Duodenal mucosa (tissue), 2 donors: ENCODE measurements around the gene HEMK1.

Experiments
- H3K27ac ChIP-seq: one replicate; pipeline ENCODE4 v1.7.0; 2013; ENCODE audit warnings: low read depth, low read length
- H3K27me3 ChIP-seq, 2 donors: one replicate each; pipeline ENCODE4 v1.7.0; 2013; ENCODE audit warnings: low read length in 2 of 2, control low read depth in 1 of 2; ENCODE audit not compliant: insufficient read depth in 2 of 2, control insufficient read depth in 1 of 2
- H3K36me3 ChIP-seq, 2 donors: one replicate each; pipeline ENCODE4 v1.7.0; 2013; ENCODE audit warnings: low read length in 2 of 2, control low read depth in 1 of 2; ENCODE audit not compliant: insufficient read depth in 2 of 2, control insufficient read depth in 1 of 2
- H3K4me1 ChIP-seq, 2 donors: one replicate each; pipeline ENCODE4 v1.7.0; 2013; ENCODE audit warnings: low read length in 2 of 2, control low read depth in 1 of 2; ENCODE audit not compliant: insufficient read depth in 2 of 2, control insufficient read depth in 1 of 2
- H3K4me3 ChIP-seq, 2 donors: one replicate each; pipeline ENCODE4 v1.7.0; 2013; ENCODE audit warnings: low read length in 2 of 2, low read depth in 1 of 2
- H3K9ac ChIP-seq, 2 donors: one replicate each; pipeline ENCODE4 v1.7.0; 2013; ENCODE audit warnings: low read length in 2 of 2, low read depth in 1 of 2
- H3K9me3 ChIP-seq, 2 donors: one replicate each; pipeline ENCODE4 v1.7.0; 2013; ENCODE audit warnings: low read length in 2 of 2, control low read depth in 1 of 2; ENCODE audit not compliant: control insufficient read depth in 1 of 2

The HEMK1 gene

GRCh38 chr3:50562861-50563260 is 6.5 kb upstream of the HEMK1 start:
- H3K9ac ChIP-seq, result no peak overlapping the region
- peaks cover 7 to 12% of the 10 kb centered on the region in 2 donors for H3K4me1 ChIP-seq
- H3K27me3 ChIP-seq, result peaks cover 2 to 3% of the 10 kb centered on the region in 2 donors
- H3K27ac ChIP-seq, result no peak overlapping the region
- H3K9me3 ChIP-seq, result no peaks in the 10 kb centered on the region
- no peak overlapping the region for H3K4me3 ChIP-seq
- no peaks in the 10 kb centered on the region for H3K36me3 ChIP-seq

GRCh38 chr3:50563867-50564266 is 5.5 kb upstream of the HEMK1 start:
- Histone ChIP-seq H3K27me3 (peaks cover 2 to 3% of the 10 kb centered on the region in 2 donors), H3K4me1 (peaks cover 12 to 20% of the 10 kb centered on the region in 2 donors), H3K27ac (no peak overlapping the region), H3K9ac (no peak overlapping the region), H3K36me3 (no peaks in the 10 kb centered on the region), H3K4me3 (no peak overlapping the region), H3K9me3 (no peaks in the 10 kb centered on the region)

GRCh38 chr3:50564321-50564720 is 5.0 kb upstream of the HEMK1 start:
- H3K36me3 ChIP-seq, result no peaks in the 10 kb centered on the region
- peaks cover 2 to 3% of the 10 kb centered on the region in 2 donors for H3K27me3 ChIP-seq
- H3K27ac ChIP-seq, result no peak overlapping the region
- no peak overlapping the region for H3K9ac ChIP-seq
- H3K4me3 ChIP-seq, result no peak overlapping the region
- H3K4me1 ChIP-seq, result peaks cover 12 to 20% of the 10 kb centered on the region in 2 donors
- no peaks in the 10 kb centered on the region for H3K9me3 ChIP-seq

- peak overlapping the region; percentile 90 to 98 for H3K4me3 ChIP-seq
- H3K9me3 ChIP-seq, result no peaks in the 10 kb centered on the region
- no peak overlapping the region for H3K27ac ChIP-seq
- H3K4me1 ChIP-seq, result peaks cover 21 to 29% of the 10 kb centered on the region in 2 donors
- H3K27me3 ChIP-seq, result peaks cover 2 to 3% of the 10 kb centered on the region in 2 donors
- no peaks in the 10 kb centered on the region for H3K36me3 ChIP-seq
- H3K9ac ChIP-seq, result peak overlapping the region; percentile 16 to 42
Measured at GRCh38 chr3:50567011-50567385, 2.3 kb upstream of the HEMK1 start.

GRCh38 chr3:50567386-50568167 is 1.7 kb upstream of the HEMK1 start, which contains the start of gene C3orf18:
Gene C3orf18 (minus strand): TSS chr3:50567747. CDS start chr3:50565699, 2,048 bp downstream.
- no peak within 1 kb of the TSS for H3K27ac ChIP-seq
- no peaks in the 10 kb centered on the region for H3K36me3 ChIP-seq
- peaks cover 2 to 3% of the 10 kb centered on the region in 2 donors for H3K27me3 ChIP-seq
- peak within 1 kb of the TSS; percentile 90 to 98 for H3K4me3 ChIP-seq
- H3K4me1 ChIP-seq, result peaks cover 25 to 33% of the 10 kb centered on the region in 2 donors
- H3K9me3 ChIP-seq, result no peaks in the 10 kb centered on the region
- H3K9ac ChIP-seq, result peak within 1 kb of the TSS; percentile 42 to 92

GRCh38 chr3:50570508-50571279 is 1.4 kb downstream of the HEMK1 start:
- Histone ChIP-seq H3K36me3 (peaks cover 0 to 4% of the 10 kb centered on the region in 2 donors), H3K9me3 (no peaks in the 10 kb centered on the region), H3K9ac (peak overlapping the region; percentile 13 to 96), H3K4me1 (peaks cover 33 to 46% of the 10 kb centered on the region in 2 donors), H3K27me3 (peaks cover 2 to 3% of the 10 kb centered on the region in 2 donors), H3K4me3 (no peak overlapping the region), H3K27ac (no peak overlapping the region)

GRCh38 chr3:50571486-50571885 is 2.2 kb downstream of the HEMK1 start:
- H3K9ac ChIP-seq, result no peak overlapping the region
- H3K36me3 ChIP-seq, result peaks cover 0 to 5% of the 10 kb centered on the region in 2 donors
- H3K4me3 ChIP-seq, result no peak overlapping the region
- peaks cover 2 to 3% of the 10 kb centered on the region in 2 donors for H3K27me3 ChIP-seq
- H3K4me1 ChIP-seq, result peaks cover 33 to 46% of the 10 kb centered on the region in 2 donors
- no peak overlapping the region for H3K27ac ChIP-seq
- H3K9me3 ChIP-seq, result no peaks in the 10 kb centered on the region

GRCh38 chr3:50572158-50572557 is 2.8 kb downstream of the HEMK1 start:
- no peak overlapping the region for H3K4me3 ChIP-seq
- H3K4me1 ChIP-seq, result peaks cover 28 to 39% of the 10 kb centered on the region in 2 donors
- peak overlapping the region in 1 of 2 donors; percentile 15 for H3K9ac ChIP-seq
- no peak overlapping the region for H3K27ac ChIP-seq
- no peaks in the 10 kb centered on the region for H3K9me3 ChIP-seq
- H3K36me3 ChIP-seq, result peaks cover 0 to 11% of the 10 kb centered on the region in 2 donors
- H3K27me3 ChIP-seq, result peaks cover 0 to under 1% of the 10 kb centered on the region in 2 donors

- Histone ChIP-seq H3K4me1 (peaks cover 26 to 34% of the 10 kb centered on the region in 2 donors), H3K4me3 (peak overlapping the region in 1 of 2 donors; percentile 7), H3K36me3 (peaks cover 3 to 19% of the 10 kb centered on the region in 2 donors), H3K9me3 (no peaks in the 10 kb centered on the region), H3K27ac (no peak overlapping the region), H3K27me3 (no peaks in the 10 kb centered on the region), H3K9ac (no peak overlapping the region)
Measured at GRCh38 chr3:50572801-50573371, 3.6 kb downstream of the HEMK1 start.
